Left lung (tissue), 14 donors: ENCODE results near the gene DDN. TPM values are rescaled to one million over a fixed set of nuclear protein-coding genes. Genes with fewer than 3 reads are reported as not detected.

Experiments
- ATAC-seq: fragments of 200-7000 bp; cut with Tn5 transposase; one replicate; pipeline ENCODE4 v1.9.1; 2020; ENCODE audit warnings: moderate library complexity
- DNase-seq, 4 donors: peaks; one replicate each; pipeline ENCODE4 v3.0.0-alpha.2; 2013 to 2020
- H3K27ac ChIP-seq, 2 donors: fragments of 200-600 bp; sonication (generic) in 1 of 2; one replicate each; pipeline versions ENCODE4 v1.5.0 to v1.8.0; 2020 to 2021
- H3K27me3 ChIP-seq, 2 donors: fragments of 200-600 bp; sonication (generic) in 1 of 2; one replicate each; pipeline versions ENCODE4 v1.5.0 to v1.8.0; 2020 to 2021
- H3K36me3 ChIP-seq, 2 donors: fragments of 200-600 bp; sonication (generic) in 1 of 2; one replicate each; pipeline versions ENCODE4 v1.5.0 to v1.8.0; 2020 to 2021
- H3K4me1 ChIP-seq, 2 donors: fragments of 200-600 bp; one replicate each; pipeline ENCODE4 v1.8.0; 2021
- H3K4me3 ChIP-seq, 2 donors: fragments of 200-600 bp; sonication (generic) in 1 of 2; one replicate each; pipeline versions ENCODE4 v1.5.0 to v1.8.0; 2020 to 2021; ENCODE audit warnings: mild to moderate bottlenecking in 1 of 2
- H3K9me3 ChIP-seq, 2 donors: fragments of 200-600 bp; sonication (generic) in 1 of 2; one replicate each; pipeline versions ENCODE4 v1.5.0 to v1.8.0; 2020 to 2021
- intact Hi-C, 2 donors: fragments of 100-400 bp; cut with DNase I; formaldehyde crosslinking; loops; one replicate each; pipeline versions ENCODE4 v1.11.2 to v1.14.2; 2022
- long read RNA-seq, 12 donors: library from polyadenylated mRNA in 2 of 12; unstranded in 2 of 12; transcript quantifications; one replicate each; pipeline ENCODE4 v2.0.0 and lab custom pipeline, GENCODE V29; 2019 to 2026
- polyA plus RNA-seq, 6 donors: library from polyadenylated mRNA; unstranded; fragments of 120-200 nt; gene quantifications; one replicate each; pipeline ENCODE4 v1.2.1, GENCODE V29; 2013; ENCODE audit not compliant: insufficient read length in 6 of 6
- total RNA-seq, 2 donors: library from RNA; stranded (reverse); fragmentation: NEBNext Ultra II Directional; extraction: Animal tissue kit (Norgen Biotek cat#: 25700); gene quantifications; one replicate each; pipeline ENCODE4 v1.2.1, GENCODE V29; 2021
- TF ChIP-seq, protein P1 (sequence below), 2 donors: fragments of 200-600 bp; sonication (generic) in 1 of 2; IDR thresholded peaks; one replicate each; pipeline versions ENCODE4 v1.5.0 to v1.8.0; 2021; ENCODE audit warnings: antibody characterized with exemption in 2 of 2
- donor health status: DM: no; HTN: yes; CAD: no.
- donor health status: DM: no; HTN: no; CAD: no.

The DDN gene
- under 1 TPM; 0.06 to 0.08 TPM for total RNA-seq
- under 1 TPM; 0.10 to 0.68 (median 0.30) TPM for polyA plus RNA-seq
- long read RNA-seq, donor 1: 0 reads
- long read RNA-seq, donor 2: 0 reads
- long read RNA-seq, donor 3: 0 reads
- long read RNA-seq, donor 4: 0 reads
- long read RNA-seq, donor 5: 0 reads
- long read RNA-seq, donor 6: 0 reads
- long read RNA-seq, donor 7: 0 reads
- long read RNA-seq, donor 8: 0 reads
- long read RNA-seq, donor 9: 0 reads
- long read RNA-seq, donor 10: 0 reads
- long read RNA-seq, donor 11: 0 reads
- long read RNA-seq, donor 12: 0 reads

DNA sequence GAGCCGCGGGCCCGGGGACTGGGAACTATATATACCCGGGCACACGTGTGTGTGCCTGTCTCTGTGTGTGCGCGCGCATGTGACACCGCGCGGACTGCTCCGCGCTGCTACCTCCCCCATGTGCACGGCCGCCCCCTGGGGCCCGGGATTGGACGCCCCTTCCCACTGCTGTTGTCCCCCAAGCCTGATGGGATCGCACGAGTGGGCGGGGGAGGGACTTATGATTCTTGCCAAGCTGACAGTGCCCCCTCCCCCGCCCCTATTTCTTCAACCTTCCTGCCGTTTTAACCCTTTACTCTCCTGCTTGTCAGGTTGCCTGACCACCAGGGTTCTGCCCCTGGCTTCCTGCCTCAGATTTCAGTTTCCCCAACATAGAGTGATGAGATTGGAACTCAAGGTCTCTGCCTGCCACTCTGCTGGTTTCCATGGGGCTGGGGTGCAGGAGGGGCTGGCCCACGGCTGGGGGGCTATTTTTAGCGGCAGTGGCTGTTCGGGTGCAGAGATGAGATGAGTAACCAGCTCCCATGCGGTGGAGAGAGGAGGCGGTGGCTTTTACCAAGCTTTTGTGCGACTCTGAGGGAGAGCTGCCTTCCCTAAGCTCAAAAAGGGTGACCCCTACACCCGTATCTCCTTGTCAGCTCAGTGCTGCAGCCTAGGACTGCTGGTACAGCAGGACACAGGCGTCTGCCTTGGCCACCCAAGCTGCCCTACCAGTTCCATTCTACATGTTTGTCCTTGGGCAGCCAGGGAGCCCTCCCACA, at the start of gene DDN:
Gene DDN (minus strand): TSS at position 5 of the 761 bp plus-strand sequence. CDS start 88 bp downstream, outside the sequence.
- Histone ChIP-seq H3K27ac (no peak within 1 kb of the TSS), H3K4me1 (peaks cover 17 to 55% of the 10 kb centered on the region in 2 donors), H3K4me3 (peak within 1 kb of the TSS; percentile 36 to 52), H3K27me3 (peaks cover 24 to 72% of the 10 kb centered on the region in 2 donors), H3K9me3 (no peaks in the 10 kb centered on the region), H3K36me3 (peaks cover 0 to 44% of the 10 kb centered on the region in 2 donors)
- DNase-seq (peak in 1 of 4 donors; percentile 83), ATAC-seq (peak; percentile 5)
- TF ChIP-seq, protein P1, sequence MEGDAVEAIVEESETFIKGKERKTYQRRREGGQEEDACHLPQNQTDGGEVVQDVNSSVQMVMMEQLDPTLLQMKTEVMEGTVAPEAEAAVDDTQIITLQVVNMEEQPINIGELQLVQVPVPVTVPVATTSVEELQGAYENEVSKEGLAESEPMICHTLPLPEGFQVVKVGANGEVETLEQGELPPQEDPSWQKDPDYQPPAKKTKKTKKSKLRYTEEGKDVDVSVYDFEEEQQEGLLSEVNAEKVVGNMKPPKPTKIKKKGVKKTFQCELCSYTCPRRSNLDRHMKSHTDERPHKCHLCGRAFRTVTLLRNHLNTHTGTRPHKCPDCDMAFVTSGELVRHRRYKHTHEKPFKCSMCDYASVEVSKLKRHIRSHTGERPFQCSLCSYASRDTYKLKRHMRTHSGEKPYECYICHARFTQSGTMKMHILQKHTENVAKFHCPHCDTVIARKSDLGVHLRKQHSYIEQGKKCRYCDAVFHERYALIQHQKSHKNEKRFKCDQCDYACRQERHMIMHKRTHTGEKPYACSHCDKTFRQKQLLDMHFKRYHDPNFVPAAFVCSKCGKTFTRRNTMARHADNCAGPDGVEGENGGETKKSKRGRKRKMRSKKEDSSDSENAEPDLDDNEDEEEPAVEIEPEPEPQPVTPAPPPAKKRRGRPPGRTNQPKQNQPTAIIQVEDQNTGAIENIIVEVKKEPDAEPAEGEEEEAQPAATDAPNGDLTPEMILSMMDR (IDR thresholded peaks at IDR 0.05): no peak
- intact Hi-C loops: no loop called here

- DNase-seq: no peak
These were observed 49.8 kb upstream of the DDN start for GRCh38 chr12:49048953-49049352.

GRCh38 chr12:49046129-49046895, 47.1 kb upstream of the DDN start:
- TF ChIP-seq, protein P1 (IDR thresholded peaks at IDR 0.05): no peak
- no peak for DNase-seq
- H3K27me3 ChIP-seq: no peaks in the 10 kb centered on the region
- intact Hi-C loops: no loop called here
- H3K9me3 ChIP-seq: no peaks in the 10 kb centered on the region
- no peak overlapping the region for H3K4me3 ChIP-seq
- peaks cover 6 to 100% of the 10 kb centered on the region in 2 donors for H3K36me3 ChIP-seq
- H3K4me1 ChIP-seq: no peaks in the 10 kb centered on the region
- H3K27ac ChIP-seq: no peak overlapping the region
- no peak for ATAC-seq

More at GRCh38 chr12:49048953-49049352, 49.8 kb upstream of the DDN start:
- no peak overlapping the region for H3K4me3 ChIP-seq
- H3K27me3 ChIP-seq: no peaks in the 10 kb centered on the region
- TF ChIP-seq, protein P1 (IDR thresholded peaks at IDR 0.05): no peak
- H3K4me1 ChIP-seq: no peaks in the 10 kb centered on the region
- ATAC-seq: no peak
- H3K27ac ChIP-seq: no peak overlapping the region
- peaks cover 0 to 100% of the 10 kb centered on the region in 2 donors for H3K36me3 ChIP-seq
- H3K9me3 ChIP-seq: no peaks in the 10 kb centered on the region
- intact Hi-C loops: no loop called here

- ATAC-seq (no peak), DNase-seq (no peak)
- Histone ChIP-seq H3K36me3 (peaks cover 6 to 100% of the 10 kb centered on the region in 2 donors), H3K4me3 (no peak overlapping the region), H3K9me3 (no peaks in the 10 kb centered on the region), H3K27ac (no peak overlapping the region), H3K4me1 (no peaks in the 10 kb centered on the region), H3K27me3 (no peaks in the 10 kb centered on the region)
- intact Hi-C loops: no loop called here
- TF ChIP-seq, protein P1 (IDR thresholded peaks at IDR 0.05): no peak
These were observed 45.5 kb upstream of the DDN start for GRCh38 chr12:49044660-49045059.
